ENCODE data around the gene SPTBN1. TPM values are rescaled to one million over a fixed set of nuclear protein-coding genes. Genes with fewer than 3 reads are reported as not detected.

The SPTBN1 gene
- total and polyA plus RNA-seq, 2 of the 13 experiments (the other 11 are each of a cell fraction or from before 2014, with no cell fraction given), result 123 to 299 TPM

- TF ChIP-seq ZBTB40 (IDR thresholded peaks at IDR 0.05), result no peak
- 0 out of 2 replicates have a peak, but pooled peaks have one; percentile 58 for TF ChIP-seq ZBTB40 (CRISPR knock-in tag; IDR thresholded peaks at IDR 0.05)
- no peak; the same call in 1 of the 2 replicates for TF ChIP-seq ZNF646 (CRISPR knock-in tag; IDR thresholded peaks at IDR 0.05)
- no peak for TF ChIP-seq PLRG1 (conservative IDR thresholded peaks at IDR 0.05)
- peak; percentile 52; the same call in 1 of the 2 replicates for TF ChIP-seq ZNF878 (CRISPR knock-in tag; IDR thresholded peaks at IDR 0.05)
These were observed at the start of gene SPTBN1 (continued) for GRCh38 chr2:54455563-54456361.
